Glutamatergic neuron (in vitro differentiated cells): ENCODE results near the gene LPIN3. TPM values are rescaled to one million over a fixed set of nuclear protein-coding genes. Genes with fewer than 3 reads are reported as not detected.
"Not testable (repeated sequence)": the region's sequence is repeated elsewhere in the genome, so short reads cannot be mapped to it uniquely, and the experiment has no call there.

Experiments used
- DNase-seq: peaks from one replicate; pipeline ENCODE4 v3.0.0; 2022
- H3K27ac Mint-ChIP-seq: one replicate; pipeline ENCODE4 v1.8.0; 2020; ENCODE audit warnings: mild to moderate bottlenecking, mixed read lengths, inconsistent platforms; ENCODE audit not compliant: unreplicated experiment
- H3K27me3 Mint-ChIP-seq: one replicate; pipeline ENCODE4 v1.8.0; 2020; ENCODE audit warnings: mild to moderate bottlenecking, moderate library complexity, mixed read lengths, inconsistent platforms; ENCODE audit not compliant: unreplicated experiment
- H3K36me3 Mint-ChIP-seq: one replicate; pipeline ENCODE4 v1.8.0; 2020; ENCODE audit warnings: mild to moderate bottlenecking, mixed read lengths, inconsistent platforms; ENCODE audit not compliant: unreplicated experiment
- H3K4me1 Mint-ChIP-seq: one replicate; pipeline ENCODE4 v1.8.0; 2020; ENCODE audit warnings: mild to moderate bottlenecking, low read depth, mixed read lengths, inconsistent platforms; ENCODE audit not compliant: unreplicated experiment
- H3K4me3 Mint-ChIP-seq: one replicate; pipeline ENCODE4 v1.8.0; 2020; ENCODE audit warnings: mild to moderate bottlenecking, mixed read lengths, inconsistent platforms; ENCODE audit not compliant: unreplicated experiment
- H3K9me3 Mint-ChIP-seq: one replicate; pipeline ENCODE4 v1.8.0; 2020; ENCODE audit warnings: mild to moderate bottlenecking, moderate library complexity, mixed read lengths, inconsistent platforms; ENCODE audit not compliant: unreplicated experiment
- CTCF ChIP-seq: fragments of 200-600 bp; sonication (generic); IDR thresholded peaks from one replicate; pipeline ENCODE4 v1.5.0; 2021; ENCODE audit not compliant: partially characterized antibody, unreplicated experiment
- total RNA-seq: library from RNA; stranded (reverse); fragmentation: NEBNext Ultra II Directional; extraction: Animal tissue kit (Norgen Biotek cat#: 25700); gene quantifications from one replicate; pipeline ENCODE4 v1.2.1, GENCODE V29; 2021; ENCODE audit not compliant: unreplicated experiment

LPIN3 gene
- total RNA-seq, 1 donor from 2014 or later = 5.9 TPM

GRCh38 chr20:41308726-41309413 lies 31.8 kb upstream of the LPIN3 start:
- no peak for TF ChIP-seq CTCF
- H3K27me3 Mint-ChIP-seq = no peaks in the 10 kb centered on the region
- peaks cover 7% of the 10 kb centered on the region for H3K4me1 Mint-ChIP-seq
- H3K27ac Mint-ChIP-seq = no peak overlapping the region
- DNase-seq = no peak
- H3K36me3 Mint-ChIP-seq = no peaks in the 10 kb centered on the region
- H3K4me3 Mint-ChIP-seq = no peak overlapping the region
- no peaks in the 10 kb centered on the region for H3K9me3 Mint-ChIP-seq

GRCh38 chr20:41309817-41310216 lies 30.8 kb upstream of the LPIN3 start:
- Mint-ChIP-seq H3K27ac (no peak overlapping the region), H3K36me3 (no peaks in the 10 kb centered on the region), H3K4me3 (no peak overlapping the region), H3K27me3 (no peaks in the 10 kb centered on the region), H3K9me3 (peaks cover 1% of the 10 kb centered on the region), H3K4me1 (peaks cover 7% of the 10 kb centered on the region)
- no peak for TF ChIP-seq CTCF
- DNase-seq = no peak

- peaks cover 14% of the 10 kb centered on the region for H3K4me1 Mint-ChIP-seq
- not testable (repeated sequence) for H3K4me3 Mint-ChIP-seq, H3K9me3 Mint-ChIP-seq, H3K36me3 Mint-ChIP-seq, H3K27me3 Mint-ChIP-seq, DNase-seq, H3K27ac Mint-ChIP-seq
Observed at GRCh38 chr20:41312009-41312408, 28.6 kb upstream of the LPIN3 start.

- peaks cover 8% of the 10 kb centered on the region for H3K9me3 Mint-ChIP-seq
- peaks cover 11% of the 10 kb centered on the region for H3K4me1 Mint-ChIP-seq
- H3K36me3 Mint-ChIP-seq = no peaks in the 10 kb centered on the region
- no peak overlapping the region for H3K4me3 Mint-ChIP-seq
- no peak overlapping the region for H3K27ac Mint-ChIP-seq
- H3K27me3 Mint-ChIP-seq = peaks cover 6% of the 10 kb centered on the region
- no peak for DNase-seq
- TF ChIP-seq CTCF = no peak
Observed at GRCh38 chr20:41314386-41314785, 26.2 kb upstream of the LPIN3 start.

- TF ChIP-seq CTCF = no peak
- Mint-ChIP-seq H3K4me1 (peaks cover 11% of the 10 kb centered on the region), H3K9me3 (peaks cover 10% of the 10 kb centered on the region), H3K27ac (peak overlapping the region; percentile 70), H3K27me3 (peaks cover 6% of the 10 kb centered on the region), H3K4me3 (peak overlapping the region; percentile 91), H3K36me3 (no peaks in the 10 kb centered on the region)
- DNase-seq = no peak
Observed at GRCh38 chr20:41316051-41316450, 24.6 kb upstream of the LPIN3 start.
